IPS-15b (cell line): ENCODE results near the gene PARM1.

ENCODE experiments used
- H3K27me3 ChIP-seq: one replicate; pipeline ENCODE4 v1.6.1; 2013; ENCODE audit warnings: low read length; ENCODE audit not compliant: control insufficient read depth, insufficient read depth
- H3K36me3 ChIP-seq: one replicate; pipeline ENCODE4 v1.6.1; 2013; ENCODE audit warnings: low read length; ENCODE audit not compliant: control insufficient read depth, insufficient read depth
- H3K4me1 ChIP-seq: one replicate; pipeline ENCODE4 v1.6.1; 2013; ENCODE audit warnings: mild to moderate bottlenecking, low read length; ENCODE audit not compliant: control insufficient read depth, insufficient read depth
- H3K4me3 ChIP-seq: one replicate; pipeline ENCODE4 v1.5.1; 2013; ENCODE audit warnings: low read depth, low read length
- H3K9ac ChIP-seq: one replicate; pipeline ENCODE4 v1.6.1; 2013; ENCODE audit warnings: low read depth, mild to moderate bottlenecking, low read length
- H3K9me3 ChIP-seq: one replicate; pipeline ENCODE4 v1.6.1; 2013; ENCODE audit warnings: mild to moderate bottlenecking, low read length; ENCODE audit not compliant: control insufficient read depth, insufficient read depth

PARM1 gene

DNA sequence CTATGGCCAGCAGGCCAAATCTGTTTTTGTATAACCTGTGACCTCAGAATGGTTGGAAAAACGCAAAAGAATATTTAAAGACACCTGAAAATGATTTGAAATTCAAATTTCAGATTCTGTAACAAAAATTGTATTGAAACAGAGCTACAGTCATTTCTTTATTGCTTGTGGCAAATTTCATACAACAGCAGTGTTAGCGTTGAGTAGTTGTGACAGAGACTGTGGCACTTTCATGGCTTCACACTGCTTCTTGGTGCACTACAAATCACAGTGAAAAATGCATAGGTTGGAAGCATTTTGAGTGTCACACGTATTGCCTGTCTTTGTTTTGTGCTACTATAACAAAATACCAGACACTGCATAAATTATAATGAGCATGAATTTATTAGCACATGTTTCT, 12.2 kb upstream of the PARM1 start:
- H3K4me1 ChIP-seq, result peaks cover 2% of the 10 kb centered on the region
- H3K4me3 ChIP-seq, result no peak overlapping the region
- no peak overlapping the region for H3K9ac ChIP-seq
- H3K27me3 ChIP-seq, result no peaks in the 10 kb centered on the region
- H3K9me3 ChIP-seq, result no peaks in the 10 kb centered on the region
- H3K36me3 ChIP-seq, result no peaks in the 10 kb centered on the region

DNA sequence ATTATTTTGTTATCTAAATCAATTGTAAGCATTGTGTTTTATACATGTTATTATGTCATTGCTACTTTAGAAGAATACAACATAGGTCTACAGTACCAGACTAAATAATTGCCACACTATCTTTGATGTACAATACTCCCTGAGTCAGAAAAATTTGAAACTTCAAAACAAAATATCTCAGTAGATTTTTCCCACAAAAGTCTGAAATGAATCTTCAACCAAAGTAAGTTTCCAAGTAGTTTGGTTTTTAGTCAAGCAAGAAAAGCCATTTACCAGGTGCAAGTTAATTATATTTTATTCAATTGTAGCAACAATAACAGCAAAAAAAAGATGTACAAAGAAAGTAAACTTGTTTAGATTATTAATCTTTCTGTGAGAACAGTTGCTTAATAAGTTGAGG, 11.4 kb upstream of the PARM1 start:
- Histone ChIP-seq H3K27me3 (no peaks in the 10 kb centered on the region), H3K9ac (no peak overlapping the region), H3K4me3 (no peak overlapping the region), H3K9me3 (no peaks in the 10 kb centered on the region), H3K36me3 (no peaks in the 10 kb centered on the region), H3K4me1 (peaks cover 2% of the 10 kb centered on the region)

DNA sequence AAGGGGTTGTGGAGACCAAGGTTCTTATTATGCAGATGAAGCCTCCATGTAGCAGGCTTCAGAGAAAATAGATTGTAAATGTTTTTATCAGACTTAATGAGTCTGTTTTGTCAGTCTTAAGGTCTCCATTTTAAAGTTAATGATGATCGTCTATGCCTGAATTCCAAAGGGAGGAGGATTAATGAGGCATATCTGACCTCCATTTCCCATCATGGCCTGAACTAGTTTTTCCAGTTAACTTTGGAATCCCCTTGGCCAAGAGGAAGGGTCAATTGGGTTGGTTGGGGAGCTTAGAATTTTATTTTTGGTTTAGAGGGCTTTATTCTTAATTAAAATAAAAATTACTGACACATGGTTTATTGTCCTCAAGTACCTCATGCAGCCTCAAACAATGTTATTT, 6.9 kb upstream of the PARM1 start:
- Histone ChIP-seq H3K36me3 (no peaks in the 10 kb centered on the region), H3K4me1 (peaks cover 6% of the 10 kb centered on the region), H3K4me3 (no peak overlapping the region), H3K9me3 (no peaks in the 10 kb centered on the region), H3K9ac (no peak overlapping the region), H3K27me3 (no peaks in the 10 kb centered on the region)

DNA sequence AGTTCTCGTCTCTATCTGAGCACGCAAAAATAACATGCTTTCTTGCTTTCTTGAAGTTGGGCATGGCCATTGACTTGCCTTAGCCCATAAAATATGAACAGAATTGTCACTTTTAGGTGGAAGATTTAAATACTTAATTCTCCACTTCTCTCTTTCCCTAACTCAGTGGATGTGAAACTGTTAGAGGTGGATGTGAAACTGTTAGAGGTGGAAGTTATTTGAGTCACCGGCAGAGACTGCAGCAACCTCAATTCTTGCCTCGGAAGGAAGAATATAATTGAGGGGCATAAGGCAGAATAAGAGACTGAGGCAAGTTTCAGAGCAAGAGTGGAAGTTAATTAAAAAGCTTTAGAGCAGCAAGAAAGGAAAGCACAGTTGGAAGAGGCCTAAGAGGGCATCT, 2.8 kb upstream of the PARM1 start:
- Histone ChIP-seq H3K4me3 (no peak overlapping the region), H3K27me3 (peaks cover 19% of the 10 kb centered on the region)

DNA sequence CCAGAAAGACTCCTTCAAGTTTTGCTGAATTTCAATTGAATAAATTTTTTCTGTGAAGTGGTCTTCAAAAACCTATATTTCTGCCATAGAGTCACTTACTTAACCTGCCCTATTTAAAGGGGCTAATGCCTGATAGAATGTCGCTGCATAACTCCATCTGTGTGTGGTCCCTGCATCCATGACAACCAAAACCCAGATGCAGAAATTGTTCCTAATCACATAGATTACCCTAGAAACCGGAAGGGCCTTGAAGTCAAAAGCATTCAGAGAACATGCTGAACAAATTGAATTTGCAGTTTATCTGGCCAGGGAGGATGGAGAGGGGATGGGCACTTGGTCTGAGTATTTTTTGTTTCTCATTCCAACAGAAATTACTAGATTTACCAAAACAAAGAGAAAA, 1.5 kb upstream of the PARM1 start:
- H3K9me3 ChIP-seq, result no peaks in the 10 kb centered on the region
- peaks cover 29% of the 10 kb centered on the region for H3K27me3 ChIP-seq
- H3K4me3 ChIP-seq, result no peak overlapping the region
- peaks cover 14% of the 10 kb centered on the region for H3K4me1 ChIP-seq
- H3K9ac ChIP-seq, result no peak overlapping the region
- no peaks in the 10 kb centered on the region for H3K36me3 ChIP-seq

More for the DNA sequence above, 2.8 kb upstream of the PARM1 start:
- Histone ChIP-seq H3K9ac (no peak overlapping the region), H3K9me3 (no peaks in the 10 kb centered on the region), H3K4me1 (peaks cover 16% of the 10 kb centered on the region), H3K36me3 (no peaks in the 10 kb centered on the region)

DNA sequence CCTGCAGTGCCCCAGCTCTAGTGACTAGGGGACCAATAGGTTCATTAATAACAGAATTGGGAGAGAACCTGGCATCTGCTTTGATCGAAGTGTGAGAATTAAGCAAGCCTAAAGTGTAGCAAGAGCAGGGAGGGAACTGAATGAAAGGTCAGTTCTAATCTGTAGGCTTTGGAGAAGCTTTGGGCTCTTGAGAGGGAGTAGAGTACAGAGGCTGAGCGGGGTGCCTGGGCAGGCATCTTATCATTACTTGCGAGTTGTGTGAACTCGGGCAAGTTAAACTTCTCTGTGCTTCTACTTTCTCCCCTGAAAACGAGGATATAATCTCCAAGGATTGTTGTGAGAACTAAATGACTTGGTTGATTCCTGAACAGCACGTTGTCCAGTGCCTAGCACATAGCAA, 906 bp upstream of the PARM1 start:
- peaks cover 14% of the 10 kb centered on the region for H3K4me1 ChIP-seq
- H3K9me3 ChIP-seq, result no peaks in the 10 kb centered on the region
- peaks cover 29% of the 10 kb centered on the region for H3K27me3 ChIP-seq
- H3K4me3 ChIP-seq, result no peak overlapping the region
- no peaks in the 10 kb centered on the region for H3K36me3 ChIP-seq
- H3K9ac ChIP-seq, result no peak overlapping the region

DNA sequence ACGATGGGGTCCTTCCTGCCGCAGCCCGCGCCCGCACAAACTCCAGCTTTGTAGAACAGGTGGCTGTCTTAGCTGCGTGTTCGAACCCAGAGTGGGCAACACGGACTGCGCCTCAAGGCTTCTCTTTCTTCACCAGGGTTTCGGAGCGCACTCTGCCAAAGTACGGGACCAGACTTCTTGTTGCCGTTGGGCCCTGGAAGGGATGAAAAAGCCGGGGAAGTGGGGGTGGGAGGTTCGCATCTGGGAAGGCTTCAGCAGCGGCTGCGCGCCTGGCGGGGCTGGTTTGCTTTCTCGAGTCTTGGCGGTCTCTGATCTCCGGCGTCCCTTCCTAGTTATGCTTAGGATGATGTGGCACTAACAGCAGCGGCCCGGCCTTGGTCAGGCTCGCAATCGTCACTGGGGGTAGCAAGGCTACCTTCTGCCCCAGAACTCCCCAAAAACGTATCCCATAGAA, 673 bp downstream of the PARM1 start:
- H3K36me3 ChIP-seq, result no peaks in the 10 kb centered on the region
- peak overlapping the region; percentile 80 for H3K4me3 ChIP-seq
- peaks cover 14% of the 10 kb centered on the region for H3K4me1 ChIP-seq
- no peaks in the 10 kb centered on the region for H3K9me3 ChIP-seq
- H3K9ac ChIP-seq, result no peak overlapping the region
- peaks cover 29% of the 10 kb centered on the region for H3K27me3 ChIP-seq

DNA sequence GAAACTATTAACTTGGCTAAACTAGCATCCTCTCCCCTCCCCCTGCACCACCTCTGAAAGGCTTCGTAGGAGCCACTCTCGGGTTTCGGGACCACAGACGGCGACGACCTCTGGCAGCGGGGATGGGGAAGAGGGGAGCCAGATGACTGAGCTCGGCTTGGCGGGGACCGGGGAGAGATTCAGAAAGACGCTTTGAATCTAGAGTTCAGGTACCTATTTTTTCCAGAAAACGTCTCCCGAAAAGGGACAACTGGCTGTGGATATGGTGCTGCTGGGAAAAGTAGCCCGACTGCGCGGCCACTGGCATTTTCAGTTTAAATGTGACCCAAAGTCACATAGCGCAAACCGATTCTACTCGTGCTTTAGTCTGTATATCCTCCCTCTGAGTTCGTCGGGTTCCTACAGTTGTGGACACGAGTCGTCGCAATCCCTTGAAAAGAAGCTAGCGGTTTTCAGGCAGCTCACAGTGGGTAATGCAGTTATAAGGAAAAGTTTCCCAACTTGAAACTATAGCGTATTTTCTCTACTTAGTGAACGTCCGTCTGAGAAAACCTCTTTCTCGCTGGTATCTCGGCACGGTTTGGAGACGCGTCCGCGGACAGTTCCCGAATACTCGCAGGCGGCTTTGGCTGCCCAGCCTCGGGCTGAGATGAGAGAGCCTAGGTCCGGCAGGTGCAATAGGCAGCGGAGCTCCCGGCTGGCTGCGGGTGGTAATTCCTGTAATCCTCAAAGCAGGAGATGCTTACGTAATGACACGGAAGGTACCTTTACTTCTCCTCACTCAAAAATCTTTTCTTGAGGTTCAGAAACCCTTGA, 1.3 kb downstream of the PARM1 start:
- Histone ChIP-seq H3K4me3 (peak overlapping the region; percentile 80), H3K27me3 (peaks cover 29% of the 10 kb centered on the region), H3K4me1 (peaks cover 14% of the 10 kb centered on the region), H3K9ac (no peak overlapping the region), H3K36me3 (no peaks in the 10 kb centered on the region), H3K9me3 (no peaks in the 10 kb centered on the region)

DNA sequence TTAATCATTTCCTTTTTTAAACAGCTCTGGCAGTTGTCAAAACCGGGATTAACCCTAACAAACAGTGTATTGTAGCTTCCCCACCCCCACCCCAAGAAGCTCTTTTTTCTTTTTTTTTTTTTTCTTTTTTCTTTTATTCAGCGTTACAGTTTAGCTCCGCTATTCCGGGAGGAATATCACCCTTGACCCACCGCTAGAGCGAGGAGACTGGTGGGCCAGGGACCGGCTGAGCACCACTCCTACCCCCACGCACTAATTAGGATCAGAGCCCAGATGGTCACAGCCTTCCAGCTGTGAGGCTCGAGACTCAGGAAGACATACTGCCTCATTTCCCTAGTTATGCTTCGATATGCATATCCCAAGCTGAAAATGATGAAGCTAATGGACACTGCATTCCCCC, 2.0 kb downstream of the PARM1 start:
- H3K4me3 ChIP-seq, result peak overlapping the region; percentile 80
- no peak overlapping the region for H3K9ac ChIP-seq
- no peaks in the 10 kb centered on the region for H3K36me3 ChIP-seq
- peaks cover 29% of the 10 kb centered on the region for H3K27me3 ChIP-seq
- peaks cover 11% of the 10 kb centered on the region for H3K4me1 ChIP-seq
- no peaks in the 10 kb centered on the region for H3K9me3 ChIP-seq

DNA sequence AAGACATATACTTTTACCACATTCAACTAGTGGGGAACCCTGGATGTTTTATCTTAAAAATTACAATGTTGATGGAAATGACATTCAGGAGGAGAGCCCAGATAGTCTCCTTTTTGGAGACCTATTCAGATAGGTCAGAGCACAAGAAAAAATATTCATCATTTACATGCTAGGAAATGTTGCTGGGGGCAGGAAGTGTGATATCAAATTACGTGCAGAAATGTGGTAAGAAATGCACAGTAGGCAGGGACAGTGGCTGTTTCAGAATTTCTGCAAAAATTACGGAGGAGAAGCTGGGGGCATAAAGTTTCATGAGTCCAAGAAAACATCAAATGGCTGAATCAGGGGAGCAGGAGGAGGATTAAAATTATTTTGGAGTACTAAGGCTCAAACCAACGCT, 8.2 kb downstream of the PARM1 start:
- no peak overlapping the region for H3K4me3 ChIP-seq
- H3K4me1 ChIP-seq, result peaks cover 5% of the 10 kb centered on the region
- no peaks in the 10 kb centered on the region for H3K9me3 ChIP-seq
- H3K36me3 ChIP-seq, result no peaks in the 10 kb centered on the region
- H3K27me3 ChIP-seq, result no peaks in the 10 kb centered on the region
- H3K9ac ChIP-seq, result no peak overlapping the region

DNA sequence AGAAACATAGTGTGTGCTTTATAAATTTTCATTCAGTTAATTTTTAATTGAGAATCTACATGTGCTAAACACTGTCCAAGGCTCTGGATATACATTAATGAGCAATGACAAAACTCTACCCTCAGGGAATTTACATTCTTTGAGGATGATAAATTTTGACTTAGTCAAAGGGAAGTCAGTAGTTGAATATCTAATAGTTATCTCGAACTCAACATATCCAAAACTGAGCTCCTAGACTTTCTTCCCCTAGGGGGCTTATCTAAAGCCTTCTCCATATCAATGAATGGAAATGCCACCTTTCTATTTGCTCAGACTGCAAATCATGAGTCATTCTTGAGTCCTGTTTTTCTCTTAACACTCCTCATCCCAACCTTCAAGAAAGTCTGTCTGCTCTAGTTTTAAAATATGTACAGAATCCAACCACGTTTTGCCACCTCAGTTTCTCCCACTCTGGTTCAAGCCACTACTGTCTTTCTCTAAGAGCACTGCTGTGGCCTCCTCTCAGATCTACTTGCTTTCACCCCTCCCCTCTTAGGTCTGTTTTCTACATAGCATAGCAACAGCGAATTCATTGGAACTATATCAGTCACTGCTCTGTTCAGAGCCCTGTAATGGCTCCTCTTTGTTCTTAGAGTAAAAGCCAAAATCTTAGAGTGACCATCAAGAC, 9.5 kb downstream of the PARM1 start:
- Histone ChIP-seq H3K27me3 (no peaks in the 10 kb centered on the region), H3K4me1 (peaks cover 5% of the 10 kb centered on the region), H3K9ac (no peak overlapping the region), H3K36me3 (no peaks in the 10 kb centered on the region), H3K9me3 (no peaks in the 10 kb centered on the region), H3K4me3 (no peak overlapping the region)

DNA sequence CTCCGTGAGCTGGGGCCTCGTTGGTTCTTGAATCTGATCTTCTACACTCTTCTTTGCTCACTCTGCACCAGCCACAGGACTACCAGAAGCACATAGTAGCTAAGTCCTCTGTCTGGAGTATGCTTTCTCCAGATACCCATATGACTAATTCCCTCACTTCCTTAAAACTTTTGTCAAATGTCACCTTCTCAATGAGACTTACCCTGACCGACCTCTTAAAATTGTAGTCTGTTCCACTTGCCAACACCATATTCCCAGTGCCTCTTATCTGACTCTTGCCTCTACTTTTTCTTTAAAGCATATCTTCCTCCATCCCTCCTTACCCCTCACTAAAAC, 10.0 kb downstream of the PARM1 start:
- no peak overlapping the region for H3K4me3 ChIP-seq
- no peaks in the 10 kb centered on the region for H3K36me3 ChIP-seq
- H3K9me3 ChIP-seq, result no peaks in the 10 kb centered on the region
- no peaks in the 10 kb centered on the region for H3K27me3 ChIP-seq
- H3K9ac ChIP-seq, result no peak overlapping the region
- peaks cover 5% of the 10 kb centered on the region for H3K4me1 ChIP-seq
